Dermis microvascular lymphatic vessel endothelial cell (primary cell): Measurements from ENCODE around the gene C19orf53. TPM values are rescaled to one million over a fixed set of nuclear protein-coding genes. Genes with fewer than 3 reads are reported as not detected.
A peak's percentile ranks its signal among the peaks of the same experiment; 100 is the strongest.

Experiments used
- DNase-seq, 2 donors: peaks; one replicate each; pipeline versions ENCODE4 v3.0.0 to v3.0.0-alpha.2; 2010; ENCODE audit warnings: low read depth in 2 of 2
- total RNA-seq: library from RNA; depleted of rRNA; stranded (reverse); fragments of >200 nt; gene quantifications from 2 replicates; pipeline ENCODE4 v1.2.1, GENCODE V29; 2014

The C19orf53 gene
- total RNA-seq, 1 donor from 2014 or later = 32.9 TPM

GRCh38 chr19:13795595-13796300, 21.5 kb downstream of the C19orf53 start:
- DNase-seq = peak in 1 of 2 donors; percentile 35

- peak; percentile 90 to 97 for DNase-seq
Observed at GRCh38 chr19:13796301-13797057, 22.2 kb downstream of the C19orf53 start.

GRCh38 chr19:13797058-13797440, 22.8 kb downstream of the C19orf53 start:
- no peak for DNase-seq

GRCh38 chr19:13797870-13798269, 23.6 kb downstream of the C19orf53 start:
- no peak for DNase-seq

GRCh38 chr19:13799669-13800068, 25.4 kb downstream of the C19orf53 start:
- DNase-seq = no peak

GRCh38 chr19:13803038-13803437, 28.8 kb downstream of the C19orf53 start:
- DNase-seq = no peak

GRCh38 chr19:13804830-13805683, 30.8 kb downstream of the C19orf53 start:
- peak in 1 of 2 donors; percentile 29 for DNase-seq

- no peak for DNase-seq
Observed at GRCh38 chr19:13806728-13807127, 32.5 kb downstream of the C19orf53 start.

- no peak for DNase-seq
Observed at GRCh38 chr19:13807421-13808021, 33.3 kb downstream of the C19orf53 start.

GRCh38 chr19:13808856-13809255, 34.6 kb downstream of the C19orf53 start:
- DNase-seq = no peak

GRCh38 chr19:13812544-13812943, 38.3 kb downstream of the C19orf53 start:
- DNase-seq = no peak

- no peak for DNase-seq
Observed at GRCh38 chr19:13813147-13813546, 38.9 kb downstream of the C19orf53 start.

GRCh38 chr19:13814550-13814949, 40.3 kb downstream of the C19orf53 start:
- no peak for DNase-seq

- no peak for DNase-seq
Observed at GRCh38 chr19:13817018-13817614, 42.9 kb downstream of the C19orf53 start.

GRCh38 chr19:13817615-13818371, 43.5 kb downstream of the C19orf53 start:
- DNase-seq = no peak

GRCh38 chr19:13819238-13819637, 45.0 kb downstream of the C19orf53 start:
- DNase-seq = no peak

- DNase-seq = no peak
Observed at GRCh38 chr19:13821292-13821691, 47.0 kb downstream of the C19orf53 start.

GRCh38 chr19:13823256-13823655, 49.0 kb downstream of the C19orf53 start:
- no peak for DNase-seq

- DNase-seq = no peak
Observed at GRCh38 chr19:13823901-13824300, 49.6 kb downstream of the C19orf53 start.

GRCh38 chr19:13824703-13825102, 50.4 kb downstream of the C19orf53 start:
- no peak for DNase-seq
